Fibroblast of skin of right biceps (primary cell): ENCODE measurements around the gene ATP8A2.
A peak's percentile ranks its signal among the peaks of the same experiment; 100 is the strongest.

Source experiments
- DNase-seq: peaks from one replicate; pipeline ENCODE4 v3.0.0-alpha.2; 2013

Gene ATP8A2

DNA sequence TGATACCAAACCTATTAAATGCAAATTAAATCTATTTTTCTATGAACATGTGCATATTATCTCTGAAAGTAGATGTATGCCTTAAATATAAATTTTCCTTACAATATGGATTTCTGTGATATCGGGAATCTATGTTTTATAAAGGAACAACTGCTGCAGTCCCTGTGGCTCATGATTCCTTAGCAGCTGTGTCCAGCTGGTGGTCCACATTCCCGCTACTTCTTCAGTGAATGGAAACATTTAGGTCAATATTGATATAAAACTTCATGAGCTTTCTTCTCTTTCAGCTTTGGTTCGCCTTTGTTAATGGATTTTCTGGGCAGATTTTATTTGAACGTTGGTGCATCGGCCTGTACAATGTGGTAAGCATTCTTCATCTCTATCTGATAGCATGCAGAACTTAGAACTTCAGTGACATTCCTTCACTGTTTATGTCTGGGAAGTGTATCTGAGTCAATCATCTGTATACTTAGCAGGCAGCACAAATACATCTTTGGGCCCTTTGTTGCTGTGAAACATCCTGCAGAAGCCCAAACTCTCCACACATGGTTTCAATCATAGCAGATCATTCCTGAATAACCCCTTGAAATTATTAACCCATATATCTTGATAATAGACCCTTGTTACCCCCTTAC lies 456.2 kb downstream of the ATP8A2 start:
- DNase-seq = no peak

GRCh38 chr13:25833761-25834160 lies 462.0 kb downstream of the ATP8A2 start:
- DNase-seq = no peak

- no peak for DNase-seq
Measured at GRCh38 chr13:25836574-25837336, 465.0 kb downstream of the ATP8A2 start.

DNA sequence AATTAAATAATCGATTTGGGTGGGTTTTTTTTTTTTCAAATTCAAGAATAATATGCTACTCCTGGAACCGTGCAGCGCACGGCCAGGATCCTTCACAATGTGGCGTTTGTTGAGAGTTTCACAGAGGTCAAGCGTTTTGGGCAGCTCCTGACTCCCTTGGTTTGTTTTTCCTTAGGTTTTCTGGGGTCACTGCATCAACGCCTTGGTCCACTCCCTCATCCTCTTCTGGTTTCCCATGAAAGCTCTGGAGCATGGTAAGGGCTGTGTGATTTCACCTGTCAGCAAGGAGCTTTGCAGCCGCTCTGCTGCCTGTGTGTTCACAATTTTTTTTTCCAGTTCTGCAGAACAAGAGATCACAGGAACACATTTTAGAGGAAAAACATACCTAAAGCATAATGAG lies 467.6 kb downstream of the ATP8A2 start:
- DNase-seq = no peak

DNA sequence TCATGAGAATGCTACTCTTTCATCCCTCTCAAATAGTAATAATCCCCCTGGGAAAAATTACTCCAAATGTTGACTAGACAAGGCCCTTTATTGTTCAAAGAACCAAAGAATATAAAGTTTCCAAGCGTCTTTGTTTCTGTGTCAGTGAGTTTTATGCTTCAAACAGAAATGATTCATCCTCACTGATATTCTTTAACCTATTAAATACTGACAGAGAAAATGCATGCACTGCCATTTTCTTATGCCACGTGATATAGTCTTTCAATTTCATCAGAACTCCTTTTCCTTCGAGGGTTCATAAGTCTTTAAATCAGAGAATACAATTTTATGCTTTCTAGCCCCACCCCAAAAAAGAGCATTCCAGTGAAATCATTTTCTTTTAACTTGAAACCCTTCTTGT lies 468.5 kb downstream of the ATP8A2 start:
- DNase-seq = no peak

GRCh38 chr13:25840931-25841330 lies 469.2 kb downstream of the ATP8A2 start:
- DNase-seq = no peak

DNA sequence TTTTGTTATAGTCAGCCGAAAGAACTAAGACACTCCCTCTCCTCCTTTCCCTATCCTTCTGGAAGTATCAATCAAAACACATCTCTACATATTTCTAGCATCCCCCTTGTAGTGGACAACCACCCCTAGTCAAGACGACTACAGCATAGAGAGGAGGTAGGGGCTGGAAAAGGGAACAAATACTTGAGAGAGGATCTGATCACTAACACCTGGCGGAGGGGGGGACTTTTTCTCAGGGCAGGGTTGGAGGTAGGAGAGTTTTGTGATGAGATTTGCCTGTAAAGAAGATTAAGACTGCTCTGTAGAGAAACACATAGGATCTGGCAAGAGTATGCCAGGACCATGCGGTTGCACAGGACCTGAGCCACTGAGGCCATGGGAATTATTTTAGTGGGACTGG lies 471.9 kb downstream of the ATP8A2 start:
- no peak for DNase-seq

DNA sequence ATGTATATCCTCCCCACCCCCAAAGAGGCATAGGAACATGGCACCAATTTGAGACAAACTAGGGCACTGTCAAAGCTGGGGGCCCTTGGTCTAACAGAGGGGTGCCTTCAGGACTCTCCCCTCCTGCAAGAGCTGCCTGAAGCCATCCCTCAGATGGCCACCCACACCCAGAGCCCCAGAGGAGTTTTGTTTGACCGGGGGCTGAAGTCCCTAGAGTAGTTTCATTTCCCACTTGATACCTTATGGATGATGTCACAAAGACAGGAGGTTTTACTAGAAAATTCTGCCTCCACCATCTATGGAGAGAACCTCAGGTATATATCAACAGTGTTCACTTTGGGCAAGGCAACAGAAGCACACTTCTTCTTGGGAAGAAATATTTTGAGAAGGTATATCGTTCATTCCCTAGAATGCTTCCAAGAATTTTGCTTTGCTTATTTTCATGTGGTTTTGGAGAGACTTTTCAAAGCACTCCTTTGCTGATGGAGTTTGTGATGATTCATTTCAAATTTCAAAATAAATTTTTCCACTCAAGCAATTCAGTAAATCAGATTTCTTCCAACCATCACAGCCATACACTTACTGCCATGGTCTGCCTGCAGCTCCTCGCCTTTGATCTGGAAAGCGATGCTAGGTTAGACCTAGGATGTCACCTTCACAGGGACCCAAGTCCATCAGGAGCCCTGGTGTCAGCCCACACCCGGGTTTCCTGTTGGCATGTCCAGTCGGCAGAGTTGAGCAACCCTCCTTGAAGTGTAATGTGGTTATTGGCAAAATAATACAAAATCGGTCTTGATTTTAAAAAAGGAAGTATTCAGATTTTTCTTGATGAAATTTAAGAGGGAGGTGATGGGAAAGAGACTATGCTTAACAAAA lies 473.0 kb downstream of the ATP8A2 start:
- no peak for DNase-seq

- no peak for DNase-seq
Measured at GRCh38 chr13:25846222-25846984, 474.6 kb downstream of the ATP8A2 start.

- DNase-seq = no peak
Measured at GRCh38 chr13:25847145-25847544, 475.4 kb downstream of the ATP8A2 start.

DNA sequence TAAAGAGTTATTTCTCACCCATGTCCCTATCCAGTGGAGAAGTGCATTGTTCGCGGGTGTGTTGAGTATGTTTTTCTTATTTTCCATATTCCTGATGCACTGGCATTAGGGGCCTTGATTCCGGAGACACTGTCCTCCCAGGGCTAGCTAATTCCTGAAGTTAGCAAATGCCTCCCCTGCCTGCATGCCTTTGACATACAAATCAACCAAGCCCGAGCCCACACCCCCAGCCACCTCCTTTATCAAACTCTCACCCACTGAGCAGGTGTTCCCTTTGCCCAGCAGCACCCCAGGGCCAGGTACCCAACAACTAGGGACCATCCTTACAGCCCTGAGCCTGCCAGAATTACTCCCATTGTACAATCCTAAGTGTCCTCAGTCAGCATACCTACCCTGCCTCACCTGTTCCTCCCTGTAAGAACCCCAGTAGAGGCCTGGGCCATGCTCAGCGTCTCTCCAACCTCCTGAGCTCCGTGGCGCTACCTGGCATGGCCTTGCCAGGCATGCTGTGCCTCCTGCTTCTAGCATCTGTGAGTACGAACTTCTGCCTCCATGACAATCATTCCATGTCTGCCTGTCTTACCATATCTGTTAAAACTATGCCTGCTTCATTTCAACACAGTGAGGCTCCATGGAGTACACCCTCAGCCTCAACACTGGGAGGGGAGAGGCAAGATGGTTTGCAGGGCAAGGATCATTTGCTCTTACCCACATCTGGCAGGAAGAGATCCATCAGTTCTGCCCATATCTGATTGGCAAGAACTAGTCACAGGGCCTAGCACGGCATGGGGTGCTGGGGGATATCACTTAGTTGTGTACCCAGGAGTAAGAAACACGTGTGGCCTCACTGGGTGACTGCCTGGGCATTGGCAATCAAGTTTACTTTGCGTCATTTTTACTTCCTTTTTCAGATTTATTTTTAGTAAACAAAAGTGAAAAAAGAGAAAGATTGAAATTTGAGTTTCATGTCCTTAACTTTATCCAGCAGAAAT lies 476.2 kb downstream of the ATP8A2 start:
- no peak for DNase-seq

DNA sequence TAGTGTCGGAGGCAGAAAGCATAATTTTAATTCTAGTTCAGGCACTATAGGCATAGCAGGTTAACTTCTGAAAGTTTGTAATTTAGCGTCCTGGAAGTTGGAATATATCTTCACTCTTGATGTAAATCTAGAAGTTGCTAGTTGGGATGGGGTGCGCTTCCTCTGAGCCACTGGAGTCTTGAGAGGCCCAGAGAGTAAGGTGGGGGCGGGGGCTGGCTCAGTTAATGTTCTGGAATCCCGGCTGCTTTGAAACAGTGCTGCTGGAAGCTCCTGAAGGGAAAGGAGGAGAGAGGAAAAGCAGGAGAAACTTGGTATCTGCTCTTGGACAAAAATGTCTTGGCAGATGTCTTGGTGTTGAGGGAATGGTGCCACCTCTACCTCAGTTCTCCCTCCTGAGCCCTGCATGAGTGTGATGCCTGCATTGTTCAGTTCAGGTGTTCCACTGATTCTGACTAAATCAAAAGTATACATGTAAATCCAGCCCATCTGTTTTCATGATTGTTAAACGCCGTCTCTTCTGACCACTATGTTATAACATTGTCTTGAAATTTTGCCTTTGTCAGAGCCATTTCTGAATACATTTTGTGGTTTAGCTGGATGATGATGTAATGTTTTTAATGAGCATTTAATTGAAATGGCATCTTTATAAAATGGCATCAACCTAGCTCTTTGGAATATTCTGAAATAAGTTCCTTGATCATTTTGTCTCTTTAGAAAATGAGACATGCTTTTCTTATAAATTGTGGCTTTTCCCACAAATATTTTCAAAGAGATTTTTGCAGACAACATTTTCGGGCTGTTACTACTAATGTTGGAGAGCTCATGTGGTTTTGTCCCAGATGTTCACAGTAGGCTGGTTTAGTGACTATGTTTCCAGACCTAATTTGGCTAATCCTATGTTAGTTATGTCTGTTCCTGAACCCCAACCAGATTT lies 477.3 kb downstream of the ATP8A2 start:
- DNase-seq = peak; percentile 35

DNA sequence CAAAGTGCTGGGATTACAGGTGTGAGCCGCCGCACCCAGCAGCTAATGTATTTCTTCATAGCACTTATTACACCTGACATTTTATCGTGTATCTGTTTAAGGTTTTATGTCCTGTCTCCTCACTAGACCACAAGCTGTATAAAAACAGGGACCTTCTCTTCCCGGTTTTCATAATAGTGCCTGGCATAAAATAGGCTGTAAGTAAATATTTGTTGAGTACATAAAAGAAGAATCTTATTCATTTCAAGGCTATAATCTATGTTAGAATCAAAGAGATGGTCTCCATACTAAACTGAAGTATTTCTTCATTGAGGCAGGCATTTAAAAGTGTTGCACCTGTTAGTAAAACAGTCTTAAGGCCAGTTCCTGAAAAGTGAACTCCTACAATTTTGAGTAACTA lies 486.1 kb downstream of the ATP8A2 start:
- DNase-seq = no peak

- no peak for DNase-seq
Measured at GRCh38 chr13:25859528-25859927, 487.8 kb downstream of the ATP8A2 start.

DNA sequence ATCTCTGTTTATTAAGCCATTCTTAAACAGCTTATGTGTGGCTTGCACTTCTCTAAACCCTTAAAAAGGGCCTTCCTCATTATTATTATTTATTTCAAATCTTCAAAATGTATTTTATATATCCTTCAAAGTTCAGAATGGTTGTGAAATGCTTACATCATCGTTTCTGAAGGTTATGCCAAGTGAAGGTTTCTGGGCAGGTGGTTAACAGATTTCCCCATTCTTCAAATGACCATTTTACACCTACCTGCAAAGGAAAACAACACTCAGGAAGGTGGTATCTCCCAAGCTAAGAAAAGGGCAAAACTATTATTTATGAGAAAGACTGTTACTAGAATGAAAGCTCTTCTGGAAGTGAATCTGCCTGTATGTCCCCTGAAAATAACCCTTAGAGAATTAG lies 488.5 kb downstream of the ATP8A2 start:
- no peak for DNase-seq

GRCh38 chr13:25860862-25861261 lies 489.1 kb downstream of the ATP8A2 start:
- peak; percentile 72 for DNase-seq

GRCh38 chr13:25862156-25862555 lies 490.4 kb downstream of the ATP8A2 start:
- no peak for DNase-seq

DNA sequence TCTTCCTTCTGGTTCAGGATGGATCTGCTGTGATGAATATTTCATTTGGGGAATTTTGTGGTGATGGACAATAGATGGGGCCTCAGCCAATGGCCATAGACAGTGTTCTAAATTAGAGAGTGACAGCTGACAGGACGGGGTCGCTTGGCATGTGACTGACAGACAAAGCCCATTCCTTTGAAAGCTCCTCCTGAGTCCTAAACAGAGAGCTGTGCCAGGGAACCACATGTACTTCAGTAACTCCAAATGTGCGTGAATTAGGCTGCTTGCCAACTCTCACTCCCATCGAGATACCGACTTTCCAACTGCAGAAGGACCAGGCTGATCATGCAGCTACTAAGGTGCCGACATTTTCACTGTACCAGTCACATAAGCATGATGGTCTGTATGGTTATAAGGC lies 492.3 kb downstream of the ATP8A2 start:
- DNase-seq = no peak

DNA sequence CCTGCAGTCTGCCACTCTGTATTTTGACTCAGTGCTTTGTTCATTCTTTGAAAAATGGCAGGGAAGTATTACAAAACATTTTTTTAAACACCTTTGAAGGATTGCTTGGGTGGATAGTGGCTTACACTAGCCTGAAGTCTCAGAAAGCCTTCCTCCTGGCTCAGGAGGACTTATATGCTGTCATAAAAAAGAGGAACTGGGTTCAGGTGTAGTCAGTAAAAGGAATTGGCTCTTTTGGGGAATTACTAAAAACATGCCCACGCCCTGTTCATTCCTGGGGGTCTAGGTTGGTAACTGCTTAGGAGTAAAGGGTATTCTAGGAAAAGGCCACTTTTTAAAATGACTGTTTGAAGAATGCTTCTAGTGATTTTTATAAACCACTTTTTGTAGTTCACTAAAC lies 493.2 kb downstream of the ATP8A2 start:
- DNase-seq = no peak

DNA sequence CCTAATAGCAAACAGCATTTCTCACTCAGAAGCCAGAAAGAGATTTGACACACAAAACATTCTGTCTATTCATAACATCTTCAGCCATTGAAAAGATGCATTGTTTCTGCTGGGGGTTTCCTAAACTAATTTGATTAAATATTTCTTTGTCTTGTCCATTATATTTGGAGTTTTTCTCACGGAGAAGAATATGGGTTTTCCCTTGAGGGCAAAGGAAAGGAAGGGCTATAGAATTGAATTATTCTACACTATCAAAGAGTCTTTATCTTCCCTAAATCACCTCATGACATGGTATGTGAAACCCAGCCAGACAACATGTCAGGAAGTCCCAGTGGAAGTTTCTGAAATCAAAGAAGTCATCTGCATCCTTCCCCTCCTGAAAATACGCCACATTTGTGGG lies 493.6 kb downstream of the ATP8A2 start:
- DNase-seq = no peak

DNA sequence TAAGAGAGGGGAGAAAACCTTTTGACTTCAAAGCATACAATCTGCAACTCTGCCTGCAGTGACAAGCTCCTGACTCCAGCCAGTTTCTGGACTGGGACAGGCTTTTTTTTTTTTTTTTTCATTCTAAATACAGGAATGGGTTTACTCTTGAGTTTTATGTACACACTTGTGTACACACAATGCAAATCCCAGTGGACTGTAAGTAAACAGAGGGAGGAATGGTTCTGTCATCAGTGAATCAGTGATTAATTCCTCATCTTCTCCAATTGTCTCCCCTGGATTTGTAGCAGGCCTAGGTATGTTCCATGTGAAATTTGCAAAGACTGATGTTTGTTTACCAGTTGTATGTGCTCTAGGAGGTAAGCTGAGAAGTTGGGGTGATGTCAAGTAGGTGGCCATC lies 495.3 kb downstream of the ATP8A2 start:
- DNase-seq = no peak
